BLaER1 treated with 17β-estradiol and CSF1 and Interleukin-3, amounts not matched to agents 10 nM and 100 nM (cell line): ENCODE results near the gene CDKN2B.

Experiments used
- H3K27ac ChIP-seq, 11 experiments: shearing (Covaris generic); formaldehyde crosslinking; 2 replicates each; pipeline ENCODE4 v1.8.1; 2022
- H3K27me3 ChIP-seq, 11 experiments: shearing (Covaris generic); formaldehyde crosslinking; 2 replicates each; pipeline ENCODE4 v1.8.1; 2022
- H3K36me3 ChIP-seq, 11 experiments: shearing (Covaris generic); formaldehyde crosslinking; 2 replicates each; pipeline ENCODE4 v1.8.1; 2022
- H3K4me1 ChIP-seq, 10 experiments: shearing (Covaris generic); formaldehyde crosslinking; 2 replicates each; pipeline ENCODE4 v1.8.1; 2022
- H3K4me2 ChIP-seq, 11 experiments: shearing (Covaris generic); formaldehyde crosslinking; 2 replicates each; pipeline ENCODE4 v1.8.1; 2022
- H3K4me3 ChIP-seq, 10 experiments: shearing (Covaris generic); formaldehyde crosslinking; 2 replicates each; pipeline ENCODE4 v1.8.1; 2022
- H3K9ac ChIP-seq, 11 experiments: shearing (Covaris generic); formaldehyde crosslinking; 2 replicates each; pipeline ENCODE4 v1.8.1; 2022
- H3K9me3 ChIP-seq, 11 experiments: shearing (Covaris generic); formaldehyde crosslinking; replicated peaks in 1 of 11; 2 replicates each; pipeline ENCODE4 v1.8.1; 2022
- H4K20me1 ChIP-seq, 11 experiments: shearing (Covaris generic); formaldehyde crosslinking; 2 replicates each; pipeline ENCODE4 v1.8.1; 2022
- Cebpa-rat ChIP-seq, 11 experiments: shearing (Covaris generic); IDR thresholded peaks; 2 replicates each; pipeline ENCODE4 v1.8.1; 2022

Gene CDKN2B

GRCh38 chr9:21969011-21969940, 39.8 kb downstream of the CDKN2B start:
- Histone ChIP-seq H3K4me1 (peaks cover 17 to 47% (median 21%) of the 10 kb centered on the region in 10 experiments; a peak in 19 of 20 replicates), H3K4me2 (peak overlapping the region in 1 of 11 experiments; percentile 78; a peak in 1 of 22 replicates), H3K36me3 (peaks cover 0 to 22% (median 11%) of the 10 kb centered on the region in 11 experiments; a peak in 12 of 22 replicates), H4K20me1 (peaks cover 0 to 93% (median 77%) of the 10 kb centered on the region in 11 experiments; a peak in 20 of 22 replicates), H3K9ac (no peak overlapping the region), H3K9me3 (peaks cover 24 to 43% (median 33%) of the 10 kb centered on the region in 11 experiments), H3K27ac (no peak overlapping the region), H3K4me3 (no peak overlapping the region), H3K27me3 (peaks cover 99 to 100% (median 100%) of the 10 kb centered on the region in 11 experiments)
- no peak for TF ChIP-seq Cebpa-rat (IDR thresholded peaks at IDR 0.05)

DNA sequence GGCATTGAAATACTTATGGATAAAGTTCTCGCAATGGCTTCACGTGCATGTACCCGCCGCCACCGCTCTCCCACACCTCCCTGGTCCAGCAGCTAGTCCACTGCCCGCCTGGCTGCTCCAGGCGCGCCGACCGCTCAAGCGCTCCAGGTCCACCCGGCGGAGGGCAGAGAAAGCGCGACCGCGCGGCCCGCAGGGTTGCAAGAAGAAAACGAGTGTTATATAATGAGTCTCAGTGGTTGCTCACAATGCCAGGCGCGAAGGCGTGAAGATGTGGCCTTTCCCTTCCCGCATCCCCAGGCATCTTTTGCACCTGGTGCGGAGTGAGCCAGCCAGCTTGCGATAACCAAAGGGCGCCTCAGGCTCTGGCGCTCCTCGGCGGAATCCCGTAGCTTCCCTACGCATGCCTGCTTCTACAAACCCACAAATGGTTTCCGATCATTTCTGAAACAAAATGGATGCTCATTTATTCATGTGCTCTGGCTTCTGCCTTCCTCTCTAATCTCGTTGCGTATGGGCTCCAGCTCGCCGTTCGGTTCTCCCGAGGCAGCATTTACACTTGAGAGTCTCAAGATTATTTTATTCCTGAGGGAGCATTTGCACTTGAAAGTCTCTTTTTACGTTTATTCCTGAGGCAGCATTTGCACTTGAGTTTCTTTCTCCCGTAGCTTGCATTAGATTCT, 40.6 kb downstream of the CDKN2B start:
- no peak overlapping the region for H3K9ac ChIP-seq
- no peak overlapping the region for H3K27ac ChIP-seq
- H3K4me1 ChIP-seq, result peaks cover 17 to 42% (median 20%) of the 10 kb centered on the region in 10 experiments; a peak in 19 of 20 replicates
- H3K4me2 ChIP-seq, result peak overlapping the region in 3 of 11 experiments; percentile 59 to 84 (median 78); a peak in 5 of 22 replicates
- peaks cover 28 to 51% (median 39%) of the 10 kb centered on the region in 11 experiments for H3K9me3 ChIP-seq
- no peak overlapping the region for H3K4me3 ChIP-seq
- peaks cover 0 to 85% (median 69%) of the 10 kb centered on the region in 11 experiments; a peak in 20 of 22 replicates for H4K20me1 ChIP-seq
- H3K27me3 ChIP-seq, result peaks cover 99 to 100% (median 100%) of the 10 kb centered on the region in 11 experiments
- TF ChIP-seq Cebpa-rat (IDR thresholded peaks at IDR 0.05), result no peak
- H3K36me3 ChIP-seq, result peaks cover 0 to 22% (median 11%) of the 10 kb centered on the region in 11 experiments; a peak in 12 of 22 replicates

DNA sequence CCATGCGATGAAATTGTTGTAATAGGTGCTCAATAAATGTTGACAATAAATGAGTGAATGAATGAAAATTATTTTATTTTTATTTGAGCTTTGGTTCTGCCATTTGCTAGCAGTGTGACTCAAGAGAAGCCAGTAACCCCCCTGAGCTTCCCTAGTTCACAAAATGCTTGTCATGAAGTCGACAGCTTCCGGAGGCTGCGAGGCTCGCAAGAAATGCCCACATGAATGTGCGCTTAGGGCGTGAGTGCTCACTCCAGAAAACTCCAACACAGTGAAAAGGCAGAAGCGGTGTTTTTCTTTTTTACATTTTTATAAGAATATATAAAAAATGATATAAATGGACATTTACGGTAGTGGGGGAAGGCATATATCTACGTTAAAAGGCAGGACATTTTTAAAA, 41.4 kb downstream of the CDKN2B start:
- H4K20me1 ChIP-seq, result peaks cover 0 to 79% (median 67%) of the 10 kb centered on the region in 11 experiments; a peak in 20 of 22 replicates
- H3K36me3 ChIP-seq, result peaks cover 0 to 22% (median 11%) of the 10 kb centered on the region in 11 experiments; a peak in 12 of 22 replicates
- H3K27me3 ChIP-seq, result peaks cover 99 to 100% (median 100%) of the 10 kb centered on the region in 11 experiments
- peaks cover 17 to 42% (median 20%) of the 10 kb centered on the region in 10 experiments; a peak in 19 of 20 replicates for H3K4me1 ChIP-seq
- H3K9me3 ChIP-seq, result peaks cover 35 to 59% (median 46%) of the 10 kb centered on the region in 11 experiments
- TF ChIP-seq Cebpa-rat (IDR thresholded peaks at IDR 0.05), result no peak
- H3K27ac ChIP-seq, result no peak overlapping the region
- no peak overlapping the region for H3K9ac ChIP-seq
- H3K4me2 ChIP-seq, result peak overlapping the region in 4 of 11 experiments; percentile 49 to 84 (median 68); a peak in 7 of 22 replicates
- H3K4me3 ChIP-seq, result peak overlapping the region in 1 of 10 experiments; percentile 19; a peak in 1 of 20 replicates

DNA sequence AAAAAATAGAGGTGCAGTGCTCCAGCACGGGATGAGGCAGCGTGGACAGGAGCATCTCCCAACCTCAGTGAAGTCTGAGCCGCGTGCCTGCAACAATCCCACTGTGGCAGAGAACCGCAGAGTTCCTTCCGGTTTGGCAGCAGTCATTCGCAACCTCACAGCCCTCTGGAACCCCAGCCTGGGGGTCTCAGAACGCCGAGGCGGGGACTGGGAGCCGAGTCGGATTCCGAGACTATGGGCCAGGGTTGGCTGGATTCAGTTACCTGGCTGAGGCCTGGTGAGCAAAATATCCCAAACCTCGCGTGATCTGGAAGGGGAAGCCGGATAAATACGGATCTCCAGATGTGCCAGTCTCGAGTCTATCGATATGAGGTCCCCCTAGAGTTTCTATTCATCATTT, 41.9 kb downstream of the CDKN2B start:
- TF ChIP-seq Cebpa-rat (IDR thresholded peaks at IDR 0.05), result no peak
- peaks cover 94 to 98% (median 97%) of the 10 kb centered on the region in 11 experiments for H3K27me3 ChIP-seq

GRCh38 chr9:21966140-21966851, 42.8 kb downstream of the CDKN2B start:
- Histone ChIP-seq H3K36me3 (peaks cover 0 to 22% (median 11%) of the 10 kb centered on the region in 11 experiments; a peak in 12 of 22 replicates), H3K9ac (no peak overlapping the region), H3K27ac (no peak overlapping the region), H3K4me3 (no peak overlapping the region; a peak in 1 of 20 replicates), H3K4me2 (peak overlapping the region in 3 of 11 experiments; percentile 84 to 95 (median 94); a peak in 6 of 22 replicates), H4K20me1 (peaks cover 0 to 66% (median 60%) of the 10 kb centered on the region in 11 experiments; a peak in 20 of 22 replicates), H3K4me1 (peaks cover 17 to 42% (median 20%) of the 10 kb centered on the region in 10 experiments; a peak in 19 of 20 replicates), H3K9me3 (peaks cover 36 to 67% (median 53%) of the 10 kb centered on the region in 11 experiments), H3K27me3 (peaks cover 85 to 89% (median 88%) of the 10 kb centered on the region in 11 experiments)
- TF ChIP-seq Cebpa-rat (IDR thresholded peaks at IDR 0.05), result no peak

More for the DNA sequence above, 41.9 kb downstream of the CDKN2B start:
- Histone ChIP-seq H4K20me1 (peaks cover 0 to 73% (median 64%) of the 10 kb centered on the region in 11 experiments; a peak in 20 of 22 replicates), H3K4me3 (peak overlapping the region in 4 of 10 experiments; percentile 9 to 38 (median 20); a peak in 3 of 20 replicates), H3K4me2 (peak overlapping the region; percentile 2 to 84 (median 49); a peak in 18 of 22 replicates), H3K9ac (no peak overlapping the region), H3K36me3 (peaks cover 0 to 22% (median 11%) of the 10 kb centered on the region in 11 experiments; a peak in 12 of 22 replicates), H3K27ac (no peak overlapping the region), H3K4me1 (peaks cover 17 to 42% (median 20%) of the 10 kb centered on the region in 10 experiments; a peak in 19 of 20 replicates), H3K9me3 (peaks cover 37 to 64% (median 51%) of the 10 kb centered on the region in 11 experiments)

DNA sequence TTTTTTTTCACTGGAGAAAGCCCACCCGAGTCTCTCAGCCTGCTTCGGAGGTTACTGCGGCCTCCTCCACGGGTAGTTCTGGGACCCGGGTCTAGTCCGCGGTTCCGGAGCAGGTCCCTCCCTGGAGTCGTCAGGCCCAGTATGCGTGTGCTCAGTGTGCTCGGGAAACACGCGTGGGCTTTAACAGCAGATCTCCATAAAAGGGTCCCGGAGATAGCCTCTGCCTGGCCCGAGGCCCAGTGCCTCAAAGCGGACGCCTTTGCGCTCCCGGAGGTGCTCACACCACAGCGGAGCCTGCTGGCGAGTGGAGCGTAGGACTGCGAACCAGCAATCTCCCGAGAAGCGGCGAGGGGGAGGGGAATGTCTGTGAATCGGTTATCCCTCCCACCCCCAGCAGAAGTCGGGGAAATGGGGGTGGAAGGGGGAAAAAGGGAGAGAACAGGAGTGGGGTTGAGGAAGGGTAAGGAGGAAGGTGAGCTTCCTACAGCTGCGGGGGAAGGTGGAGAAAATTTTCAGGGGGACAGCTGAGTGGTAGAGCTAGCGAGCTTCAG, 43.6 kb downstream of the CDKN2B start:
- peak overlapping the region in 1 of 11 experiments; percentile 32; a peak in 2 of 22 replicates for H3K27ac ChIP-seq
- H3K36me3 ChIP-seq, result peaks cover 0 to 15% (median 5%) of the 10 kb centered on the region in 11 experiments; a peak in 11 of 22 replicates
- H3K4me2 ChIP-seq, result peak overlapping the region; percentile 56 to 95 (median 80)
- TF ChIP-seq Cebpa-rat (IDR thresholded peaks at IDR 0.05), result no peak
- H3K27me3 ChIP-seq, result peaks cover 77 to 81% (median 80%) of the 10 kb centered on the region in 11 experiments
- peaks cover 28 to 58% (median 44%) of the 10 kb centered on the region in 11 experiments for H3K9me3 ChIP-seq
- peak overlapping the region in 3 of 11 experiments; percentile 31 to 44 (median 37); a peak in 3 of 22 replicates for H3K9ac ChIP-seq
- H3K4me3 ChIP-seq, result peak overlapping the region; percentile 17 to 63 (median 40); a peak in 17 of 20 replicates
- H4K20me1 ChIP-seq, result peaks cover 0 to 58% (median 51%) of the 10 kb centered on the region in 11 experiments; a peak in 20 of 22 replicates
- H3K4me1 ChIP-seq, result peaks cover 17 to 42% (median 20%) of the 10 kb centered on the region in 10 experiments; a peak in 19 of 20 replicates

DNA sequence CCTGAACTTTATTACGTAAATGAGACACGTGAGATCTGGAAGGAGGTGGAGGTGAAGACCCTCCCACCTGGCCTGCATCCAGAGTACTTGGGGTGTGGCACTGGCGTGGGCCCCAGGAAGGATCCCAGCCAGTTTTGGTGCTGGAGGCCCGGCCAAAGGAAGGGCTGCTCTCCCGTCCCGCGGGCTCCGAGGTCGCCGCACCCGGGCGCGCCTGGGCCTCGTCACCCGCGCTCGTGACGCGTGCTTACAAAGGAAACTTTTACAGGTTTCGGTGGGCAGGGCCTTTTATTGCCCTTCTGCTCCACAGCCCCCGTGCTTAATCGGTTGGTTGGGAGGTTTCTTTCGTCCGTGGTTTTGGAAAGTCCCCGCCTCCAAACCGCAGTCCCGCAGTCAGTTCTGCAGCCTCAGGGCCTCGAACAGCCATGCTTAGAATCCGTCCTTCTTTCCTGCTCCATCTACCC, 44.1 kb downstream of the CDKN2B start:
- Histone ChIP-seq H3K9ac (peak overlapping the region in 4 of 11 experiments; percentile 3 to 44 (median 34); a peak in 4 of 22 replicates), H4K20me1 (peaks cover 0 to 53% (median 46%) of the 10 kb centered on the region in 11 experiments; a peak in 19 of 22 replicates), H3K4me1 (peaks cover 17 to 42% (median 20%) of the 10 kb centered on the region in 10 experiments; a peak in 19 of 20 replicates), H3K4me3 (peak overlapping the region; percentile 17 to 63 (median 40); a peak in 17 of 20 replicates), H3K4me2 (peak overlapping the region; percentile 56 to 95 (median 80)), H3K36me3 (peaks cover 0 to 10% (median under 1%) of the 10 kb centered on the region in 11 experiments; a peak in 6 of 22 replicates), H3K27ac (peak overlapping the region in 1 of 11 experiments; percentile 32; a peak in 2 of 22 replicates), H3K27me3 (peaks cover 72 to 76% (median 74%) of the 10 kb centered on the region in 11 experiments), H3K9me3 (peaks cover 23 to 53% (median 39%) of the 10 kb centered on the region in 11 experiments)
- no peak for TF ChIP-seq Cebpa-rat (IDR thresholded peaks at IDR 0.05)
